HEK293 (cell line): ENCODE results near the gene MDP1.
"Not testable (repeated sequence)": the region's sequence is repeated elsewhere in the genome, so short reads cannot be mapped to it uniquely, and the experiment has no call there.

ENCODE experiments used
- CTCF ChIA-PET: fragments of 350-600 bp; formaldehyde crosslinking; extraction: SDS; loops from one replicate; lab custom pipeline; 2021; ENCODE audit warnings: antibody characterized with exemption; lab: Yijun Ruan, JAX
- POLR2A ChIA-PET: fragments of 300-600 bp; formaldehyde crosslinking; extraction: SDS; loops from one replicate; lab custom pipeline; 2020; ENCODE audit warnings: antibody characterized with exemption, inconsistent platforms; lab: Yijun Ruan, JAX
- H3K27ac ChIP-seq: fragments of 200-500 bp; sonication (Bioruptor generic); 2 replicates; pipeline ENCODE4 v1.5.1; 2014; ENCODE audit warnings: low read depth, low read length, control low read depth, inconsistent platforms; ENCODE audit errors: extremely low read depth
- H3K36me3 ChIP-seq, 2 experiments: fragments of 200-500 bp in 1 of 2; sonication (Bioruptor generic) in 1 of 2; 1 replicate in 1 of 2; 2 replicates in 1 of 2; pipeline ENCODE4 v1.5.1; 2014 to 2017; ENCODE audit warnings: inconsistent platforms in 2 of 2, low read length in 2 of 2; ENCODE audit not compliant: control insufficient read depth in 2 of 2, insufficient read depth in 1 of 2
- H3K4me1 ChIP-seq: fragments of 200-500 bp; sonication (Bioruptor generic); 2 replicates; pipeline ENCODE4 v1.5.1; 2014; ENCODE audit warnings: mild to moderate bottlenecking, low read length, inconsistent platforms; ENCODE audit not compliant: control insufficient read depth, insufficient read depth
- H3K4me3 ChIP-seq: 2 replicates; pipeline ENCODE4 v1.5.1; 2011; ENCODE audit warnings: low read depth, mild to moderate bottlenecking, control low read depth, low read length, moderate library complexity
- H3K9me3 ChIP-seq: fragments of 200-500 bp; sonication (Bioruptor generic); 2 replicates; pipeline ENCODE4 v1.5.1; 2014; ENCODE audit warnings: low read depth, low read length, inconsistent platforms; ENCODE audit not compliant: control insufficient read depth, insufficient read depth
- HOXC10 ChIP-seq: sonication (generic); formaldehyde crosslinking; IDR thresholded peaks from 2 replicates; pipeline ENCODE4 v1.8.1; 2023; ENCODE audit warnings: mild to moderate bottlenecking, missing genetic modification reagents
- KLF1 ChIP-seq: fragments of 450-650 bp; formaldehyde crosslinking; IDR thresholded peaks from 2 replicates; pipeline ENCODE4 v1.5.1; 2016; ENCODE audit warnings: missing biosample characterization, missing genetic modification characterization
- SETDB1 ChIP-seq: IDR thresholded peaks from one replicate; pipeline ENCODE4 v1.6.1; 2017; ENCODE audit warnings: mild to moderate bottlenecking, low read length, moderate library complexity, mixed read lengths; ENCODE audit not compliant: insufficient read length
- TRIM28 ChIP-seq: IDR thresholded peaks from 2 replicates; pipeline ENCODE4 v1.6.1; 2011; ENCODE audit warnings: low read length, control low read depth, borderline replicate concordance
- TSHZ1 ChIP-seq: fragments of 450-650 bp; formaldehyde crosslinking; IDR thresholded peaks from 2 replicates; pipeline ENCODE4 v1.5.1; 2016; ENCODE audit warnings: missing biosample characterization, missing genetic modification characterization, borderline replicate concordance
- ZBTB17 ChIP-seq: fragments of 450-650 bp; formaldehyde crosslinking; IDR thresholded peaks from 2 replicates; pipeline ENCODE4 v1.5.1; 2016; ENCODE audit warnings: missing biosample characterization, missing genetic modification characterization
- ZBTB7A ChIP-seq: fragments of 450-650 bp; formaldehyde crosslinking; IDR thresholded peaks from 2 replicates; pipeline ENCODE4 v1.5.1; 2016; ENCODE audit warnings: low read depth, missing biosample characterization, missing genetic modification characterization
- ZNF112 ChIP-seq: fragments of 450-650 bp; formaldehyde crosslinking; IDR thresholded peaks from 2 replicates; pipeline ENCODE4 v1.5.0; 2017; ENCODE audit warnings: missing biosample characterization, missing genetic modification characterization
- ZNF175 ChIP-seq: fragments of 450-650 bp; formaldehyde crosslinking; IDR thresholded peaks from 2 replicates; pipeline ENCODE4 v1.5.1; 2016; ENCODE audit warnings: missing biosample characterization, missing genetic modification characterization
- ZNF18 ChIP-seq: fragments of 450-650 bp; formaldehyde crosslinking; IDR thresholded peaks from 2 replicates; pipeline ENCODE4 v1.5.1; 2016; ENCODE audit warnings: missing biosample characterization, missing genetic modification characterization
- ZNF488 ChIP-seq: fragments of 450-650 bp; formaldehyde crosslinking; IDR thresholded peaks from 2 replicates; pipeline ENCODE4 v1.5.1; 2016; ENCODE audit warnings: missing biosample characterization, missing genetic modification characterization
- ZNF555 ChIP-seq: fragments of 450-650 bp; formaldehyde crosslinking; conservative IDR thresholded peaks from 2 replicates; pipeline ENCODE4 v1.5.1; 2017; ENCODE audit warnings: missing biosample characterization, mild to moderate bottlenecking, missing genetic modification characterization, inconsistent platforms
- ZNF623 ChIP-seq: fragments of 450-650 bp; formaldehyde crosslinking; IDR thresholded peaks from 2 replicates; pipeline ENCODE4 v1.5.1; 2016; ENCODE audit warnings: missing biosample characterization, missing genetic modification characterization
- TF ChIP-seq, protein P1 (sequence below): fragments of 450-650 bp; formaldehyde crosslinking; IDR thresholded peaks from 2 replicates; pipeline ENCODE4 v1.5.1; 2017; ENCODE audit warnings: missing biosample characterization, missing genetic modification characterization
- TF ChIP-seq, protein P2 (sequence below): fragments of 450-650 bp; formaldehyde crosslinking; IDR thresholded peaks from 2 replicates; pipeline ENCODE4 v1.5.1; 2016; ENCODE audit warnings: missing biosample characterization, missing genetic modification characterization
- TF ChIP-seq, protein P3 (sequence below): fragments of 450-650 bp; formaldehyde crosslinking; IDR thresholded peaks from 2 replicates; pipeline ENCODE4 v1.5.1; 2017; ENCODE audit warnings: missing biosample characterization, missing genetic modification characterization

MDP1 gene

DNA sequence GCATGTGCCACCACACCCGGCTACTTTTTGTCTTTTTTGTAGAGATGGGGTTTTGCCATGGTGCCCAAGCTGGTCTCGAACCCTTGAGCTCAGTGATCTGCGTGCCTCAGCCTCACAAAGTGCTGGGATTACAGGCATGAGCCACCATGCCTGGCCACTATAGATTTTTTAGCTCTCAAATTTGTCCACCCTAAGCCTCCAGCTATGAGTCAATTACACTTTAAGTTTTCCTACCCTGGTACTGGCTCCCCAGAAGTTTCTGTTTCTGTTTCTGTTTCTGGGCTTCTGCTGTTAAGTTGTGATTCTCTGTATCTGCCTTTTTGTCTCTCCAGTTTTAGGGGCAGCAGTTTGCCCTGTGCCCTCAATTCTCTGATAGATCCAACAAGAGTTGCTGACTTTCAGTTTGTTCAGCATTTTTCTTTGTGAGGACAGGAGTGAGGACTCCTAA lies 30.9 kb upstream of the MDP1 start:
- TF ChIP-seq TRIM28 (no peak), ZNF555 (no peak), ZNF175 (no peak)
- TF ChIP-seq, protein P1, sequence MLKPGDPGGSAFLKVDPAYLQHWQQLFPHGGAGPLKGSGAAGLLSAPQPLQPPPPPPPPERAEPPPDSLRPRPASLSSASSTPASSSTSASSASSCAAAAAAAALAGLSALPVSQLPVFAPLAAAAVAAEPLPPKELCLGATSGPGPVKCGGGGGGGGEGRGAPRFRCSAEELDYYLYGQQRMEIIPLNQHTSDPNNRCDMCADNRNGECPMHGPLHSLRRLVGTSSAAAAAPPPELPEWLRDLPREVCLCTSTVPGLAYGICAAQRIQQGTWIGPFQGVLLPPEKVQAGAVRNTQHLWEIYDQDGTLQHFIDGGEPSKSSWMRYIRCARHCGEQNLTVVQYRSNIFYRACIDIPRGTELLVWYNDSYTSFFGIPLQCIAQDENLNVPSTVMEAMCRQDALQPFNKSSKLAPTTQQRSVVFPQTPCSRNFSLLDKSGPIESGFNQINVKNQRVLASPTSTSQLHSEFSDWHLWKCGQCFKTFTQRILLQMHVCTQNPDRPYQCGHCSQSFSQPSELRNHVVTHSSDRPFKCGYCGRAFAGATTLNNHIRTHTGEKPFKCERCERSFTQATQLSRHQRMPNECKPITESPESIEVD: no peak
- Histone ChIP-seq H3K27ac (no peak overlapping the region), H3K36me3 (no peaks in the 10 kb centered on the region), H3K4me3 (no peak overlapping the region), H3K4me1 (no peaks in the 10 kb centered on the region), H3K9me3 (no peaks in the 10 kb centered on the region)
- CTCF ChIA-PET: interaction anchor here (0.7 to 7.2 kb wide), 4 partner anchors 15 to 185 kb away, joined by 3 to 133 read pairs (median 6); partner anchors contain the start of genes CIDEB, DHRS1 and NOP9
- POLR2A ChIA-PET: interaction anchor here (0.7 to 2.1 kb wide), 3 partner anchors 9 to 61 kb away, joined by 3 to 8 read pairs (median 3); partner anchors contain the start of genes CIDEB and RABGGTA

- CTCF ChIA-PET: interaction anchor here (0.7 to 7.2 kb wide), 7 partner anchors 17 to 192 kb away, joined by 3 to 133 read pairs (median 4); partner anchors contain the start of genes CIDEB, DHRS1, LTB4R2 and NOP9
- not testable (repeated sequence) for H3K4me1 ChIP-seq, H3K4me3 ChIP-seq, H3K9me3 ChIP-seq, H3K27ac ChIP-seq
- peaks cover 0 to 10% of the 10 kb centered on the region in 2 experiments; a peak in 2 of 3 replicates for H3K36me3 ChIP-seq
- POLR2A ChIA-PET: interaction anchor here (0.7 kb wide), 1 partner anchor 128 kb away, joined by 3 read pairs; no protein-coding TSS in a partner anchor
Measured at GRCh38 chr14:24245350-24245749, 29.5 kb upstream of the MDP1 start.

DNA sequence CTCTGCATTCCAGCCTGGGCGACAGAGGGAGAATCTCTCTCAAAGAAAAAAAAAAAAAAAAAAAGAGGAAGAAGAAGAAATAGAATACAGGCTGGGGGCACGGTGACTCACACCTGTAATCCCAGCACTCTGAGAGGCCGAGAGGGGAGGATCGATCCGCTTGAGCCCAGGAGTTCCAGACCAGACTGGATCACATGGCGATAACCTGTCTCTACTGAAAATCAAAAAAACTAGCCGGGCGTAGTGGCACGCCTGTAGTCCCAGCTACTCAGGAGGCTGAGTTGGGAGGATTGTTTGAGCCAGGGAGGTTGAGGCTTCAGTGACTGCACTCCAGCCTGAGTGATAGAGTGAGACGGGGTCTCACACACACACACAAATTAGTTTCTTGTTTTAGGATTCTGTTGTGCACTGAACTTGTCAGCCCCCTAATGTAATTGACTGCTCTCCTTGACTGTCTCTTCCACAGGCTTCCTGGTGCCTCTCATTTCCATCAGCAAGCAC lies 27.5 kb upstream of the MDP1 start:
- H3K36me3 ChIP-seq: peaks cover 13 to 30% of the 10 kb centered on the region in 2 experiments; a peak in 2 of 3 replicates
- H3K4me3 ChIP-seq: peak overlapping the region; percentile 78
- no peaks in the 10 kb centered on the region for H3K9me3 ChIP-seq
- POLR2A ChIA-PET: interaction anchor here (0.6 to 3.4 kb wide), 21 partner anchors 9 to 1077 kb away, joined by 3 to 62 read pairs (median 9); partner anchors contain the start of genes CARMIL3, CIDEB, DHRS1 and EMC9
- CTCF ChIA-PET: interaction anchor here (0.6 to 7.2 kb wide), 30 partner anchors 9 to 400 kb away, joined by 3 to 133 read pairs (median 6); partner anchors contain the start of genes CBLN3, CIDEB, DHRS1 and KHNYN
- peak overlapping the region; percentile 75 for H3K27ac ChIP-seq
- H3K4me1 ChIP-seq: no peaks in the 10 kb centered on the region
- no peak for TF ChIP-seq ZNF488 (tag by site-specific recombination)
- TF ChIP-seq SETDB1: no peak
- TF ChIP-seq ZBTB7A (tag by site-specific recombination): no peak
- TF ChIP-seq, protein P2, sequence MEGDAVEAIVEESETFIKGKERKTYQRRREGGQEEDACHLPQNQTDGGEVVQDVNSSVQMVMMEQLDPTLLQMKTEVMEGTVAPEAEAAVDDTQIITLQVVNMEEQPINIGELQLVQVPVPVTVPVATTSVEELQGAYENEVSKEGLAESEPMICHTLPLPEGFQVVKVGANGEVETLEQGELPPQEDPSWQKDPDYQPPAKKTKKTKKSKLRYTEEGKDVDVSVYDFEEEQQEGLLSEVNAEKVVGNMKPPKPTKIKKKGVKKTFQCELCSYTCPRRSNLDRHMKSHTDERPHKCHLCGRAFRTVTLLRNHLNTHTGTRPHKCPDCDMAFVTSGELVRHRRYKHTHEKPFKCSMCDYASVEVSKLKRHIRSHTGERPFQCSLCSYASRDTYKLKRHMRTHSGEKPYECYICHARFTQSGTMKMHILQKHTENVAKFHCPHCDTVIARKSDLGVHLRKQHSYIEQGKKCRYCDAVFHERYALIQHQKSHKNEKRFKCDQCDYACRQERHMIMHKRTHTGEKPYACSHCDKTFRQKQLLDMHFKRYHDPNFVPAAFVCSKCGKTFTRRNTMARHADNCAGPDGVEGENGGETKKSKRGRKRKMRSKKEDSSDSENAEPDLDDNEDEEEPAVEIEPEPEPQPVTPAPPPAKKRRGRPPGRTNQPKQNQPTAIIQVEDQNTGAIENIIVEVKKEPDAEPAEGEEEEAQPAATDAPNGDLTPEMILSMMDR (tag by site-specific recombination): no peak
- TF ChIP-seq HOXC10: no peak
- no peak for TF ChIP-seq KLF1 (tag by site-specific recombination)
- no peak for TF ChIP-seq ZNF175
- peak; percentile 86; the same call in 1 of the 2 replicates for TF ChIP-seq ZBTB17 (tag by site-specific recombination)
- TF ChIP-seq, protein P3, sequence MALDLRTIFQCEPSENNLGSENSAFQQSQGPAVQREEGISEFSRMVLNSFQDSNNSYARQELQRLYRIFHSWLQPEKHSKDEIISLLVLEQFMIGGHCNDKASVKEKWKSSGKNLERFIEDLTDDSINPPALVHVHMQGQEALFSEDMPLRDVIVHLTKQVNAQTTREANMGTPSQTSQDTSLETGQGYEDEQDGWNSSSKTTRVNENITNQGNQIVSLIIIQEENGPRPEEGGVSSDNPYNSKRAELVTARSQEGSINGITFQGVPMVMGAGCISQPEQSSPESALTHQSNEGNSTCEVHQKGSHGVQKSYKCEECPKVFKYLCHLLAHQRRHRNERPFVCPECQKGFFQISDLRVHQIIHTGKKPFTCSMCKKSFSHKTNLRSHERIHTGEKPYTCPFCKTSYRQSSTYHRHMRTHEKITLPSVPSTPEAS: 0 out of 2 replicates have a peak, but pooled peaks have one; percentile 4
- TF ChIP-seq TSHZ1: no peak
- no peak for TF ChIP-seq ZNF112 (tag by site-specific recombination)
- no peak for TF ChIP-seq ZNF623 (tag by site-specific recombination)
- no peak for TF ChIP-seq ZNF18 (tag by site-specific recombination)
